ENCODE results near the gene CAMSAP3.

CAMSAP3 gene

DNA sequence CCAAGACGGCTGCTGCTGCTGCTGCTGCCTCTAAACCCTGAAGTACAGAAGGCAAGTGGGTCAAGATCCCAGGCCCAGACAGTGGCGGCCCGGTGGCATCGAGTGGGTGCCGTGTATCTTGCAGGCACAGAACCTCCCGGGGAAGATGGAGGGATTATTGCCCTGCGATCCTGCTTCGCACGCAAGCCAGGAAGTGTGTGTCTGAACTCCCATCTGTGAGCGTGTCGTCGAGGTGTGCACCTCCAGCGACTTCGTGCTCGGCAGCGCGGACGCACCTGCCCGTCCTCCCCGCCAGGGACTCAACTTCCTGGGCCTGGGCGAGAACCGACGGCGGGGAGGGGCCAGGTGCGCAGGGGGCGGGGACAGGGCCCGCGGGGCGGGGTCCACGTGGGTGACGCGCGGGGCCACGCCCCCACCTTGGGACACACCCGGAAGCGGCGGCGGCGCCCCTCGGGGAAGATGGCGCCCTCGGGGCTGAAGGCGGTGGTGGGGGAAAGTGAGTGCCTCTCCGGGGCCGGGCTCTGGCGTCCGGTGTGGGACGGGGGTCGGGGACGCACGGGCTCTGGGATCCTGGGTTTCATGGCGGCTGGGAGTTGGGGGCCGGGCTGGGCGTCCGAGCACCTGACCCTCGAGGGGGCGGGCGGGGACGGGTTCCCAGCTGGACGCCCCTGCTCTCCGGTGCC, 41.2 kb downstream of the CAMSAP3 start, which contains the start of gene STXBP2:
STXBP2 (plus strand) TSS at position 420 of the 683 bp plus-strand sequence; CDS start at position 460, 40 bp downstream.
- DNase-seq: peak; percentile 92 to 93

DNA sequence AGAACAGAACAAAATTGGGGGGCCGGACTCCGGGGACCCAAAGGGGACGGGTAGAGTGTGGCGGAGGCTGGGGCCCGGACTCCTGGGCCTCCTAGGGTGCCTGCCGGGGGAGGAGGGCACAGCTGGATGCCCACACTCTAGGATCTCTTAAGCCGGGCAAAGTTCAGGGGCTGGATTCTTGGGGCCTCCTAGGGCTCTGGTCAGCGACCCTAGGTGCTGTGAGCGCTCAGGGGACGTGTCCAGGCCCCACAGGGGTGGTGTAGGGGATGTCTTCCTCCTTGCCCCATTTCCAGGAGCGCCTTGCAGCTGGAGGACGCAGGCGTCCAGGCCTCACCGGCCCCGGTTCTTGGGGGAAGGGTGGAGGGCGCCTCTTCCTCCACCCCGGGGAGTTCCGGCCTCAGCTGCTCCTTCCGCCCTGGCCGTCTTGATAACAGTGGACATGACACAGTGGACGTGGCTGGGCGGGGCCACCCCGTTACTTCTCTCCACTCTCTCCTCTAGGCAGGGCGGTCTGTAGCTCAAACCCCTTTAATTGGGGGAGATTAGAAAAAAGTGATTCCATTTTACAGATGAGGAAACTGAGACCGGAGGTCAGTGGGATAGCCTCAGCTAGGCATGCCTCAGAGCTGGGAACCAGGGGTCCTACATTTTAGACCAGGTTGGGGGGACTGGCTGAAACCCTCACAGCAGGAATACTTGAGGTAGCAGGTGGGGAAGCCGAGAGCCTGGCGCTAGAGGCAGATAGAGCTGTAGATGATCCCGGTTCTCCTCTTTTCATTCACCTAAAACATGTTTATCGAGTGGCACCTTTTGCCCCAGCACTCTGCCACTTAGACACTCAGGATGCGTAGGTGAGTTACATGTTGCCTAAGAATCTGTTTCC, 42.0 kb downstream of the CAMSAP3 start:
- DNase-seq: peak in 1 of 2 donors; percentile 25

DNA sequence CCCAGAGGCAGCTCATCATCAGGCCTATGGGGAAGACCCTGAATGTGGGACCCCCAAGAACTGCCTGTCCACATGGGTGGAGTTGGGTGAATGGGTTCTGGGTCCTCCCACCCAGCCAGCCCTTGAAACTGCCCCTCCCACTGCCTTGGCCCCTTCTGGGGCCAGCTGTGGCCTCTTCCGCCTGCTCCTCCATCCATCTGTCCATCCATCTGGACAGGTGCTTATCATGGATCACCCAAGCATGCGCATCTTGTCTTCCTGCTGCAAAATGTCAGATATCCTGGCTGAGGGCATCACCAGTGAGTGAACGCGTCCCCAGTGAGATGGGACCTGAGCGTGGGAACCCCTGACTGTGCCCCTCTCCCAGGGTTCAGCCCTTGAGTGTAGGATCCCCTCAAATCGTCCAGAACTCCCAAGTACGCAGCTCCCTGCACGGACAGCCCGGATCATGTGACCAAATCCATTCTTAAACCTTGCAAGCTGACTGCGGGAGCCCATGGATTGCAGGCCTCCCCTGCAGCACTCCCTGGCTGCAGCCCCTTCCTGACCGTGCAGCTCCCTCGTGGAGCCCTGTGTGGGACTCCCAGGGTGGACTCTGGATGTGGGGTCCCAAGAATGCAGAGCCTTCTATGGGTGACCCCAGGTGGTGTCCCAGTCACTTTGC, 43.3 kb downstream of the CAMSAP3 start:
- no peak for DNase-seq

DNA sequence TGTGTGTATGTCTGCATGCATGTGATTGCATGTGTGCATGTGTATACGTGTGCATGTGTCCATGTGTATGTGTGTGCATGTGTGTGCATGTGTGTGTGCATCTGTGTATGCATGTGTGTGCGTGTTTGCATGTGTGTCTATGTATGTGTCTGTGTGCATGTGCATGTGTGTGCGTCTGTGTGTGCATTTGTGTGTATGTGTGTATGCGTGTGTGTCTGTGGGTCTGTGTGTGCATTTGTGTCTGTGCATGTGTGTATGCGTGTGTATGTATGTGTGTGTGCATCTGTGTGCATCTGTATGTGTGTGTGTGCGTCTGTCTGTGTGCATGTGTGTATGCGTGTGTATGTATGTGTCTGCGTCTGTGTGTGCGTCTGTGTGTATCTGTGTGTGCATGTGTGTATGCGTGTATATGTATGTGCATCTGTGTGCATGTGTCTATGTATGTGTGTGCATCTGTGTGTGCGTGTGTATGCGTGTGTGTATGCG, 44.2 kb downstream of the CAMSAP3 start:
- no peak for DNase-seq

DNA sequence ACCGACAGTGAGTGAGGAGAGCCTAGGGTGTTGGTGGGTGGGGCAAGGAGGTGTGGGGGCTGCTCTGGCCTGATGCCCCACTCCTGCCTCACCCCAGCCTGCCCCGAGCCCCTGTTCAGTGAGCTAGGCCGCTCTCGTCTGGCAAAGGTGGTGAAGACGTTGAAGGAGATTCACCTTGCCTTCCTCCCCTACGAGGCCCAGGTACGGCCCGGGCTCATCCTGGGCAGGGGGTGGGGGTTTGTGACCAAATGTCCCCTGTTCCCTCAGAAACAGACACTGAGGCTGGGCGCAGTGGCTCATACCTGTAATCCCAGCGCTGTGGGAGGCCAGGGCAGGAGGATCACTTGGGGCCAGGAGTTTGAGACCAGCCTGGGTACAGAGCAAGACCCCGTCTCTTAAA, 45.1 kb downstream of the CAMSAP3 start:
- no peak for DNase-seq

DNA sequence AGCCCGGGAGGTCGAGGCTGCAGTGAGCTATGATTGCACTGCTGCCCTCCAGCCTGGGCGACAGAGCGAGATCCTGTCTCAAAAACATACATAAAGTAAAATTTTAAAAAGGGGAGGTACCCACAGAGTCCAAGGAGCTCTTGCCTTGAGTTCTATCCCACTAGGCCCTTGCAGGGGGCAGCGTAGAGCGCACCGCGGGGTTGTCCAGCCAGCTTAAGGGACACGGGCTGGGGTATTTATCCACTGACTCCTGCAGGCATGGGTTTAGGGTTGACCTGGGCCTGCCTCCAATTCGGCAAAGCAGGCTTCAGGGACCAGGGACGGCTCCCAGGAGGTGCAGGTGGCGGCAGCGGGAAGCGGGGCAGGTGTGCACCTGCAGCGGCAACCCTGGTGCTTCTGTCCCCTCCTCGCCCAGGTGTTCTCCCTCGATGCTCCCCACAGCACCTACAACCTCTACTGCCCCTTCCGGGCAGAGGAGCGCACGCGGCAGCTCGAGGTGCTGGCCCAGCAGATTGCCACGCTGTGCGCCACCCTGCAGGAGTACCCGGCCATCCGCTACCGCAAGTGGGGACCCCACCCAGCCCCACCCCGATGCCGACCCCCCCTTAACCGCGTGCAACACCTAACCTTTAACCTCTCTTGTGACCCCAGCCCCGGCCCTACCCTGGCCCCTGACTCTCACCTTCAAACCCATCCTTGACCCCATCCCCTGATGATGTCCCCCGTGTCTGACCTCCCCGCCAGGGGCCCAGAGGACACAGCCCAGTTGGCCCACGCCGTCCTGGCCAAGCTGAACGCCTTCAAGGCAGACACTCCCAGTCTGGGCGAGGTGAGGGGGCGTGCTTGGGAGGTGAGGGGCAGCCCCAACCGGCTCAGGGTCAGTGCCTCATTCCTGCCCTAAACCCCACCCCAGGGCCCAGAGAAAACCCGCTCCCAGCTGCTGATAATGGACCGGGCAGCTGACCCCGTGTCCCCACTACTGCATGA, 45.9 kb downstream of the CAMSAP3 start:
- no peak for DNase-seq

DNA sequence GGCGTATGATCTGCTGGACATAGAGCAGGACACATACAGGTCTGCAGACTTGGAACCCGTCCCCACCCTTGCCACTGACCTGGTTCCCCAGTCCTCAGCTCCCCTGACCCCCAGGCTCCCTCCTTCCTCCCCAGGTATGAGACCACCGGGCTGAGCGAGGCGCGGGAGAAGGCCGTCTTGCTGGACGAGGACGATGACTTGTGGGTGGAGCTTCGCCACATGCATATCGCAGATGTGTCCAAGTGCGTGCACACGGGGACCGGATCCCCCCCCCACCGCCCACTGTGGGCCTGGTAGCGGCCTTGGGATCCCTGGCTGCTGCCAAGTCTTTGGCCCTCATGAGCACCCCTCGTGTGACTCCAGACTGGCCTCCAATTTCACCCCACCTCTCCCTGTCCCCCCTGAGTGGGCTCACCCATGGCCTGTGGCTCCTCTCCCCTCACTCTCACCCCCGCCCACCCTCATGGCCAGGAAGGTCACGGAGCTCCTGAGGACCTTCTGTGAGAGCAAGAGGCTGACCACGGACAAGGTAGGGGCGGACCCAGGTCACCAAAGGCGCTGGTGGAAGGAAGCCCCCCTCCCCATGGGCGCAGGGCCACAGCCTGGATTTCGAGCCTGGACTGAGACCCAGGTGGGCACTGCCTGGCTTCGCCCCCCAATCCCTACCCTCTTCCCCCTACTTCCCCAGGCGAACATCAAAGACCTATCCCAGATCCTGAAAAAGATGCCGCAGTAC, 46.8 kb downstream of the CAMSAP3 start:
- DNase-seq: no peak

DNA sequence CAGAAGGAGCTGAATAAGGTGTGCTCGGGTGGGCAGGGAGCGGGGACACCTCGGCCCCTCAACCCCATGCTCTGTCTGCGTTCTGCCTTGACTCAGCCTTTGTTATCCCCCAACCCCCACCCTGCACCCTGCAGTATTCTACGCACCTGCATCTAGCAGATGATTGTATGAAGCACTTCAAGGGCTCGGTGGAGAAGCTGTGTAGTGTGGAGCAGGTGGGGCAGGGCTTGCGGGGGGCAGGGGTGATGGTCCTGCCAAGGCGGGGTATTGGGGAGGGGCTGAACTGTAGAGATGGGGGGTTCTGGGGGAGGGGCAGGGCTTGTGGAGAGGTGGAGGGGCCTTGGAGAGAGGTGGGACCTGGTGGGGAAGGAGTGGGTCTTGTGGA, 47.4 kb downstream of the CAMSAP3 start:
- DNase-seq: no peak

DNA sequence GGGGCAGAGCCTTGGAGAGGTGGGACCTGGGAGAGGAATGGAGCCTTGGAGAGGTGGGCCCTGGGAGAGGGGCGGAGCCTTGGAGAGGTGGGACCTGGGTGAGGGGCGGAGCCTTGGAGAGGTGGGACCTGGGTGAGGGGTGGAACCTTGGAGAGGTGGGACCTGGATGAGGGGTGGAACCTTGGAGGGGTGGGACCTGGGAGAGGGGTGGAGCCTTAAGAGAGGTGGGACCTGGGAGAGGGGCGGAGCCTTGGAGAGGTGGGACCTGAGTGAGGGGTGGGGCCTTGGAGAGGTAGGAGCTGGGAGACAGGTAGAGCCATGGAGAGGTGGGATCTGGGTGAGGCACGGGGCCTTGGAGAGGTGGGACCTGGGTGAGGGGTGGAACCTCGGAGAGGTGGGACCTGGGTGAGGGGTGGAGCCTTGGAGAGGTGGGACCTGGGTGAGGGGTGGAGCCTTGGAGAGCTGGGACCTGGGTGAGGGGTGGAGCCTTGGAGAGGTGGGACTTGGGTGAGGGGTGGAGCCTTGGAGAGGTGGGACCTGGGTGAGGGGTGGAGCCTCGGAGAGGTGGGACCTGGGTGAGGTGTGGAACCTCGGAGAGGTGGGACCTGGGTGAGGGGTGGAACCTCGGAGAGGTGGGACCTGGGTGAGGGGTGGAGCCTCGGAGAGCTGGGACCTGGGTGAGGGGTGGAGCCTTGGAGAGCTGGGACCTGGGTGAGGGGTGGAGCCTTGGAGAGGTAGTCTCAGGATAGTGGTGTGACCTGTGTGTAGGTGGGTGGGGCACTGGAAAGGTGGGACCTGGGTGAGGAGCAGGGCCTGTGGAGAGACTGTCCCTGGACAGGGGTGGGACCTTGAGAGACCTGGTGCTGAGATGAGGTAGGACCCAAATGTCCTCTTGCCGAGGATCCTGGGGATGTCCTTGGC, 48.2 kb downstream of the CAMSAP3 start:
- DNase-seq: peak in 1 of 2 donors; percentile 25

DNA sequence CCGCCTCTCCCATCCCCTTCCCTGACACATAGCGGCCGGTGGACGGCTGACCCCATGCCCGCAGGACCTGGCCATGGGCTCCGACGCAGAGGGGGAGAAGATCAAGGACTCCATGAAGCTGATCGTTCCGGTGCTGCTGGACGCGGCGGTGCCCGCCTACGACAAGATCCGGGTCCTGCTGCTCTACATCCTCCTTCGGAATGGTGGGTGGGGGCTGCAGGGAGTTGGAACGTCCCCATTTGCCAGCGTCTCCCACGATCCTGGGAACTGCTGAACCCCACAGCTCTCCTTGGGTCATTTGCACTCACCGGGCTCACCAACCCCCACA, 48.9 kb downstream of the CAMSAP3 start:
- DNase-seq: no peak

DNA sequence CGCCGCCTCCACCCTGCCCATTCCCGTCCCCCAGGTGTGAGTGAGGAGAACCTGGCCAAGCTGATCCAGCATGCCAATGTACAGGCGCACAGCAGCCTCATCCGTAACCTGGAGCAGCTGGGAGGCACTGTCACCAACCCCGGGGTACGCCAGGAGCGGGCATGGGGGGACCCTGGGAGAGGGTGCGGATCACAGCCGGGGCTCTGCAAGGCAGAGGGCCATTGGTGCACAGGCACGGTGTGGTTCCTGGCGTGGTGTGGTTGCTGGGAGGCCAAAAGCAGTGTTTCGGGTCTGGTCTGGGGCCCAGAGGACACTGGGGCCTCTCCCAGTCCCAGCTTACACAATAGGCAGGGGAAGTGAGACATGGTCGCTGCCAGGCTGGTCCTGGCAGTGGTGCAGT, 49.5 kb downstream of the CAMSAP3 start:
- no peak for DNase-seq

DNA sequence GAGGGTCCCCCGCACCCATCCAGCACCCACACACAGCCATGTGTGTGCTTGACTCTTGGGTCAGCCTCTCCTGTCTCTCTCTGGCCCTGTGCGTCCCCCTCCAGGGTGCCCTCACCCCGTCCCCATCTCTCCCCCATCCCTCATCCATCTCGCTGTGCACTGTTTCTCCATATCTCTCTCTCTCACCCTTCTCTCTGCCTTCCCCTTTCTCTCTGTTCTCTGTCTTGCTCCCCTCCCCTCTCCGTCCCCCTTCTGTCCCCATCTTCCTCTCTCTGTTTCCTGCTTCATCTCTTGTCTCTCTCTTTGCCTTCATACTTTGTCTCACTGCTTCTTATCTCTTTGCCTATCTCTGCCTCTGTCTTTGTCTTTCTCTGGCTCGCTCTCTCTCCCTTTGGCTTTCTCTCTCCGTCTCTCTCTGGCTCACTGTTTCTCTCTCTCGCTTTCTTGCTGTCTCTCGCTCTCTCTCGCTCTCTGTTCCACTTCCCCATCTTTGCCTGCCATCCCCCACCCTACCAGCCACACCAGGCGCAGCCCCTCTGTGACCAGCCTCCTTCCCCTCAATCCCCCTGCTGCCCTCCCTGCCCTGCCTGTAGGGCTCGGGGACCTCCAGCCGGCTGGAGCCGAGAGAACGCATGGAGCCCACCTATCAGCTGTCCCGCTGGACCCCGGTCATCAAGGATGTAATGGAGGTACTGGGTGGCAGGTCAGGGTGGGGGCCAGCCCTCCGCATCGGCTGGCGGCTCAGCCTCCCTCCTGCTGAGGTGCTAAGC, 50.2 kb downstream of the CAMSAP3 start:
- no peak for DNase-seq

DNA sequence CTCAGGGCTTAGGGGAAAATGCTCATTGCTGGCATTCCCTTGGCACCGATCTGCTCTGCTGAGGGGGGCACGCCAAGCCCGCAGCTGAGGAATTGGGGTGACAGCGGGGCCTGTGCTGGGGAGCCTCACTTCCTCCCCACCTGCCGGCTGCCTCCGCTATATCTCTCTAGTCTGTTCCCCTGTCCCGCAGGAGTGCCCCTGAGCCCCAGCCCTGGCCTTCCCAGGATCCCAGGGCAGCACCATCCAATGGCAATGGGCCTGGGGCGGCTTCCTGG, 50.7 kb downstream of the CAMSAP3 start:
- DNase-seq: no peak

DNA sequence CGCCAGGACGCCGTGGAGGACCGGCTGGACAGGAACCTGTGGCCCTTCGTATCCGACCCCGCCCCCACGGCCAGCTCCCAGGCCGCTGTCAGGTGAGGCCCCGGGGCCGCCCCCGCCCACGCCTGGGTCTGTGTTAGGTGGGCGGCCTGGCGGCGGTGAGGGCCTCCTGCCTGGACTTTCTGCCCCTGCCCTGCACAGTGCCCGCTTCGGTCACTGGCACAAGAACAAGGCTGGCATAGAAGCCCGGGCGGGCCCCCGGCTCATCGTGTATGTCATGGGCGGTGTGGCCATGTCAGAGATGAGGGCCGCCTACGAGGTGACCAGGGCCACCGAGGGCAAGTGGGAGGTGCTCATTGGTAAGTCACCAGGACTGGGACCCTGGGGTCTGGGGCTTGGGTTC, 51.5 kb downstream of the CAMSAP3 start:
- DNase-seq: no peak

DNA sequence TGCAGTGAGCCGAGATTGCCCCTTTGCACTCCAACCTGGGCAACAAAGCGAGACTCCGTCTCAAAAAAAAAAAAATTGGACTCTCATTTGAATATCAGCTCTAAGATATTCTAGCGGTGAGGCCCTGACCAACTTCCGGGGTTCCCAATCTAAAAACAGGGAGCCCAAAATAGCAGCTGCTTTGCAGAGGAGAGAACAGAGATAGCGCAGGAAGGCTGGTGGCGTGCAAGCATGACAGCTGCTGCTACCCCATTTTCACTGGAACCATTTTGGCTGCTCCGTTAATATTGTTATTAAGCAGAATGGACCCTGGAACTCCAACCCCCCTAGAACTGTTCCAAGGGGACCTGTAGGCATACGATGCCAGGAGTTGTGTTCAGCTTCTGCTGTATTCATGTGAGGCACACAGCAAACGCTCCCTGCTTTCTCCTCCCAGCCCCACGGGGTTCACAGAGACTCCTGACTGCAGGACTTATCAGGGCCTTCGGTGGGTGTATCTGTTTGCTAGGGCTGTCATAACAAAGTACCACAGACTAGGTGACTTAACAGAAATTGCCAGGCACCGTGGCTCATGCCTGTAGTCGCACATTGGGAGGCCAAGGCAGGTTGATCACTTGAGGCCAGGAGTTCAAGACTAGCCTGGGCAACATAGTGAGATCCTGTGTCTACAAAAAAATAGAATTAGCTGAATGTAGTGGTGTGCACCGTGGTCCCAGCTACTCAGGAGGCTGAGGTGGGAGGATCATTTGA, 52.8 kb downstream of the CAMSAP3 start:
- no peak for DNase-seq

DNA sequence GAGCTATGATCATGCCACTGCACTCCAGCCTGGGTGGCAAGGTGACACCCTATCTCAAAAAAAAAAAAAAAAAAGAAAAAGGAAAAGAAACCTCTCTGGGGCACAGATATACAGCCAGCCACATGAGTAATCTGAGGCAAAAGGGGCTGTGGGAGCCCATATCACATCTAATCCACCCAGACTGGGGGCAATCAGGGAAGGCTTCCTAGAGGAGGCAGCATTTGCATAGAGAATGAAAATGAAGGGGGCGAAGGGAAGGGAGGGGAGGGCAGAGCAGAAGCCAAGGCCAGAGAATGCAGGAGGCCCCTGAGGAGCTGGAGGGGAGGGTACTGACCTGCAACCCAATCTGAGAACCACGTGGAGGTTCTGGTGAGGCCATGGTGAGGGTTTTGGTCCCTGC, 54.5 kb downstream of the CAMSAP3 start:
- DNase-seq: no peak

DNA sequence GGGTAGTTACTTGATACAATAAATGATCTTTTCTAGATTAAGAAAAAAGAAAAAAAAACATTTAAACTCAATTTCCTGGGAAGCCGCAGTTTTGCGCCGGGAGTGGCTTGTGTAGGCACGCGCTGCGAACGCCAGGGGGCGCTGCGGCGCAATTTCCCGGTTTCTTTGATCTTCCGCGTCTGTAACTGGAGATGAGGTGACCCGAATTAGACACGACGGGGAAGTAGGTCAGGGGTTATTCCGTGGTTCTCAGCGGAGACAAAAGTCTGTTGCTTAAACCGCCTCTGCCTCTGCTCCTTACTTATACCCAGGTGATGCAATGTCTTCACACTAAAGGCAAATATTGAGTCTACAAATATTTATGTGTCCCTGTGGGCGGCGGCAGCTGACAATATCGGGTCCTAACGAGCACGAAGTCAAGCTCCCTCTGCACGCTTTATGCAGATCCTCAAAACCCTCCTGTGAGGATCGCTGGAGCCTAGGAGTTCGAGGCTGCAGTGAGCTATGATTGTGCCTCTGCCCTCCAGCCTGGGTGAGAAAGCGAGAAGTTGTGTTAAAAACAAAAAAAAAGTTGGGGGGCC, 56.5 kb downstream of the CAMSAP3 start:
- DNase-seq: peak; percentile 87 to 91

DNA sequence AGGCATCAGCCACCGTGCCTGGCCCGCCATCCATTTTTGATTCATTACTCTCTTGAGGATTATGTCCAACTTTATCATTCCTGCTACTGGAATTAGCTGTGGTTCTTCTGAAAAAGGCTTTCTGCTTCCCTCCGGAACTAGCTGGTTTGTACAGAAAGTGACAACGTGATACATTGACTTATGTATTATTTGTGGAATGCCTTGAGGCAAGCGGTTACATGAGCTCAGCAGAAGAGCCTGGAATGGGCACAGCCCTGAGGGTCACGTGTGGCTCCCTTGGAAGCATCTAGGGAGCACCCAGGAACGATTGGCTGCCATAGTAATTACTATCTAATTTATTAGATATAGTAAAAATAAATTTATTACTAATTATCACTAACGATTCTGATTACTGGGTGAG, 58.7 kb downstream of the CAMSAP3 start:
- no peak for DNase-seq

DNA sequence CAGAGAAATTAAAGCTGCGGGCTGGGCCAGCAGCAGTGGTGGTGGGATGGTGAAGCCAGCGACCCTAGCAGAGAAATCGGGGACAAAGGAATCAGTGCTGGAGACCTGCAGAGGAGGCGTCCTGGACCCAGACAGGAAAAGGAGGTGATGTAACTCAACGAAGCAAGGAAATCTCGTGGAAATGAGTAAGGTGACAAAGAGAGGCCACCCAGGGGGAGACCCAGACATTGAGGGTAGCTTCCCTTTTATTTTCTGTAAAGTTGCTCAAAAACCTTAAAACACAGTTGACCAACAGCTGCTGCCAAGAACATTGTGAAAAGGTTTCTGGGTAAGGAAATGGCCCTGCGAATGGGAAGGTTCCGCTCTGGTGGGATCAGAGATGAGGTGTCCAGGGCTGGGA, 59.9 kb downstream of the CAMSAP3 start:
- DNase-seq: no peak
